AG04450 (cell line): Measurements from ENCODE around the gene MICAL3. TPM values are rescaled to one million over a fixed set of nuclear protein-coding genes. Genes with fewer than 3 reads are reported as not detected.
"Not testable (repeated sequence)": the region's sequence is repeated elsewhere in the genome, so short reads cannot be mapped to it uniquely, and the experiment has no call there.

ENCODE experiments used
- CTCF ChIA-PET: fragments of 300-600, 350-600 bp; formaldehyde crosslinking; extraction: SDS; loops from one replicate; lab custom pipeline; 2022; ENCODE audit warnings: antibody characterized with exemption, inconsistent platforms; lab: Charles Lee
- POLR2A ChIA-PET: fragments of 350-600 bp; formaldehyde crosslinking; extraction: SDS; loops from one replicate; lab custom pipeline; 2021; ENCODE audit warnings: antibody characterized with exemption, inconsistent platforms; lab: Yijun Ruan, JAX
- DNase-seq: peaks from one replicate; pipeline ENCODE4 v3.0.0-alpha.2; 2011; ENCODE audit warnings: low read depth, low spot score
- H3K27ac ChIP-seq: one replicate; pipeline ENCODE4 v1.5.1; 2012; ENCODE audit warnings: low read depth, low read length, control low read depth
- H3K27me3 ChIP-seq: one replicate; pipeline ENCODE4 v1.6.0; 2012; ENCODE audit warnings: low read length; ENCODE audit not compliant: control insufficient read depth, insufficient read depth
- H3K4me3 ChIP-seq: 2 replicates; pipeline ENCODE4 v1.5.1; 2011; ENCODE audit warnings: mild to moderate bottlenecking, low read depth, low read length, control low read depth
- H3K9me3 ChIP-seq: 2 replicates; pipeline ENCODE4 v1.5.1; 2012; ENCODE audit warnings: low read length; ENCODE audit not compliant: control insufficient read depth, insufficient read depth
- polyA plus RNA-seq: library from polyadenylated mRNA; depleted of rRNA; stranded (reverse); fragments of >200 nt; gene quantifications from 2 replicates; pipeline ENCODE4 v1.2.3, GENCODE V29; 2011
- TF ChIP-seq, protein P1 (sequence below): IDR thresholded peaks from 2 replicates; pipeline ENCODE4 v1.5.1; 2011; ENCODE audit warnings: low read depth, low read length, control low read depth, inconsistent platforms

Gene MICAL3
- polyA plus RNA-seq, 1 experiment, result 17.8 TPM

GRCh38 chr22:17939579-17939978, 84.8 kb downstream of the MICAL3 start:
- no peak overlapping the region for H3K27ac ChIP-seq
- TF ChIP-seq, protein P1, sequence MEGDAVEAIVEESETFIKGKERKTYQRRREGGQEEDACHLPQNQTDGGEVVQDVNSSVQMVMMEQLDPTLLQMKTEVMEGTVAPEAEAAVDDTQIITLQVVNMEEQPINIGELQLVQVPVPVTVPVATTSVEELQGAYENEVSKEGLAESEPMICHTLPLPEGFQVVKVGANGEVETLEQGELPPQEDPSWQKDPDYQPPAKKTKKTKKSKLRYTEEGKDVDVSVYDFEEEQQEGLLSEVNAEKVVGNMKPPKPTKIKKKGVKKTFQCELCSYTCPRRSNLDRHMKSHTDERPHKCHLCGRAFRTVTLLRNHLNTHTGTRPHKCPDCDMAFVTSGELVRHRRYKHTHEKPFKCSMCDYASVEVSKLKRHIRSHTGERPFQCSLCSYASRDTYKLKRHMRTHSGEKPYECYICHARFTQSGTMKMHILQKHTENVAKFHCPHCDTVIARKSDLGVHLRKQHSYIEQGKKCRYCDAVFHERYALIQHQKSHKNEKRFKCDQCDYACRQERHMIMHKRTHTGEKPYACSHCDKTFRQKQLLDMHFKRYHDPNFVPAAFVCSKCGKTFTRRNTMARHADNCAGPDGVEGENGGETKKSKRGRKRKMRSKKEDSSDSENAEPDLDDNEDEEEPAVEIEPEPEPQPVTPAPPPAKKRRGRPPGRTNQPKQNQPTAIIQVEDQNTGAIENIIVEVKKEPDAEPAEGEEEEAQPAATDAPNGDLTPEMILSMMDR, result no peak
- ChIA-PET POLR2A (no interaction called here), CTCF (interaction anchor here (1.4 kb wide), 1 partner anchor 136 kb away, joined by 4 read pairs; no protein-coding TSS in a partner anchor)
- H3K4me3 ChIP-seq, result no peak overlapping the region
- H3K27me3 ChIP-seq, result no peaks in the 10 kb centered on the region
- no peak for DNase-seq
- no peaks in the 10 kb centered on the region for H3K9me3 ChIP-seq

- no peak overlapping the region for H3K27ac ChIP-seq
- no peak overlapping the region for H3K4me3 ChIP-seq
- H3K9me3 ChIP-seq, result no peaks in the 10 kb centered on the region
- TF ChIP-seq, protein P1, result no peak
- CTCF ChIA-PET, result interaction anchor here (1.4 kb wide), 1 partner anchor 137 kb away, joined by 4 read pairs; no protein-coding TSS in a partner anchor
- H3K27me3 ChIP-seq, result no peaks in the 10 kb centered on the region
- POLR2A ChIA-PET, result no interaction called here
- DNase-seq, result no peak
Measured at GRCh38 chr22:17939011-17939410, 85.3 kb downstream of the MICAL3 start.

GRCh38 chr22:17938484-17938924, 85.9 kb downstream of the MICAL3 start:
- H3K27ac ChIP-seq, result no peak overlapping the region
- H3K9me3 ChIP-seq, result no peaks in the 10 kb centered on the region
- TF ChIP-seq, protein P1, result no peak
- ChIA-PET POLR2A (interaction anchor here (0.6 kb wide), 1 partner anchor 16 kb away, joined by 3 read pairs; no protein-coding TSS in a partner anchor), CTCF (no interaction called here)
- no peak overlapping the region for H3K4me3 ChIP-seq
- DNase-seq, result no peak
- no peaks in the 10 kb centered on the region for H3K27me3 ChIP-seq

DNA sequence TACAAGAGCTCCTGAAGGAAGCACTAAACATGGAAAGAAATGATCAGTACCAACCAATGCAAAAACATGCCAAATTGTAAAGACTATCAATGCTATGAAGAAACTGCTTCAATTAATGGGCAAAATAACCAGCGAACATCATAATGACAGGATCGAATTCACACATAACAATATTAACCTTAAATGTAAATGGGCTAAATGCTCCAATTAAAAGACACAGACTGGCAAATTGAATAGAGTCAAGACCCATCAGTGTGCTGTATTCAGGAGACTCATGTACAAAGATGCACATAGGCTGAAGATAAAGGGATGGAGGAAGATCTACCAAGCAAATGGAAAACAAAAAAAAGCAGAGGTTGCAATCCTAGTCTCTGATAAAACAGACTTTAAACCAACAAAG, 91.9 kb downstream of the MICAL3 start:
- POLR2A ChIA-PET, DNase-seq, H3K27me3 ChIP-seq, H3K27ac ChIP-seq, CTCF ChIA-PET, H3K9me3 ChIP-seq, H3K4me3 ChIP-seq: not testable (repeated sequence)

DNA sequence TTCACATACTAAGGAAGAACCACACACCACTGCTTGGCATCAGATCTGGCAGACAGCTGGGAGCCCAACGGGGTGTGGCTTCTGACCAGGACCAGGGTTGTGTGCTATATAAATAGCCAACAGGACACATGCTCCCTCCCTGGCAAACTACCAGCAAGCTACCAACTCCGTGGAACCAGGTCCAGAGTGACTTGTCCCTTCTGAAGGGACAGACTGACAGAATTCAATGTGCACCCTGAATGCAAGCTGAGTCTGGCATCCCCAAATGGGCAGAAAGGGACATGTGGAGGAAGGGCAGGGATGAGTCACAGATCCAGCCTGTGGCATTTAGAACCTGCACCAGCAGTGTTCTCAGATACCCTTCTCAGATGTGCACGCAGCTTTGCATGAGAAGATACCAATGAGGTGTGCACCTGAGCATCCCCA, 92.9 kb downstream of the MICAL3 start:
- no peaks in the 10 kb centered on the region; the same call in 1 of the 2 replicates for H3K9me3 ChIP-seq
- DNase-seq, result no peak

More for the DNA sequence above, 92.9 kb downstream of the MICAL3 start:
- ChIA-PET CTCF (no interaction called here), POLR2A (no interaction called here)
- TF ChIP-seq, protein P1, result no peak
- Histone ChIP-seq H3K4me3 (no peak overlapping the region), H3K27ac (no peak overlapping the region), H3K27me3 (no peaks in the 10 kb centered on the region)
